Subcutaneous adipose tissue (tissue), 4 donors: ENCODE results near the gene SELENOO. TPM values are rescaled to one million over a fixed set of nuclear protein-coding genes. Genes with fewer than 3 reads are reported as not detected.

Experiments
- CTCF ChIP-seq: fragments of 450-650 bp; IDR thresholded peaks from one replicate; pipeline ENCODE4 v1.5.1; 2016; ENCODE audit warnings: low read depth, mild to moderate bottlenecking, control low read depth, antibody characterized with exemption, moderate library complexity
- total RNA-seq, 4 donors: library from RNA; depleted of rRNA; stranded (reverse); fragments of >200 nt; gene quantifications; one replicate each; pipeline ENCODE4 v1.1.0, GENCODE V29; 2016

Gene SELENOO
- total RNA-seq, 4 donors from 2014 or later: 13.2 to 36.5 (median 18.9) TPM

DNA sequence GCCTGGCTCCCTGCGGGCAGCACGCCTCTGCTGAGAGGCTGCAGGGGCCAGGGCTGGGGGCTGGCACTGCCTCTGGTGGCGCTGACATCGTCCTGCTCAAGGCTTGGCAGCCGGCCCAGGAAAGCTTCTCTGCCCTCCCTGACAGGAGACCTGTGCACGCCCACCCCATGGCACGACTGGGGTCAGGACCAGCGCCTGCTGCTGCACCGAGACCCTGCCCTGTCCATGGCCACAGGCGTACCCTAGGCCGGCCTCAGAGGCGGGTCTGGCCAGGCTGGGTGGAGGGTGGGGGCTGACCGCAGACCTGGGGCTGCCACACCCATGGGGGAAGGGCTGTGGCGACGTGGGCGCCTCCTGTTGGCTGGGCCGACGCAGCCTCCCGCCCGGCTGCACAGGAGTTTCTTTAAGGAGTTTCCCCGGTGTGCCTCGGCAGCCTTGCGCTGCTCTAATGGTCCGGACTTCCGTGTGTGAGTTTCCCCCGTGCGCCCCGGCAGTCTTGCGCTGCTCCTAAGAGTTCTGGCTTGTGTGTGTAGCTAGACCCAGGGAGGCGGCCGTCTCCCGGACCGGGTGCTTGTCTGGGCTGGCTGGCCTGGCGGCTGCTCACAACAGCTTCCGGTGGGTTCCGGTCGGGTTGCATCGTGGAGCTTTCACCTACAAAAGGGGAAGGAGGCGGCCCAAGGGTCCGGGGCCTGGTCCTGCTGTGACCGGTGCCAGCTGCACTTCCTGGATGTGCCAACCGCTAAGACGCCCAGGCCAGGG is 10.4 kb upstream of the SELENOO start:
- TF ChIP-seq CTCF: no peak

GRCh38 chr22:50190941-50191741 is 9.7 kb upstream of the SELENOO start:
- TF ChIP-seq CTCF: no peak

DNA sequence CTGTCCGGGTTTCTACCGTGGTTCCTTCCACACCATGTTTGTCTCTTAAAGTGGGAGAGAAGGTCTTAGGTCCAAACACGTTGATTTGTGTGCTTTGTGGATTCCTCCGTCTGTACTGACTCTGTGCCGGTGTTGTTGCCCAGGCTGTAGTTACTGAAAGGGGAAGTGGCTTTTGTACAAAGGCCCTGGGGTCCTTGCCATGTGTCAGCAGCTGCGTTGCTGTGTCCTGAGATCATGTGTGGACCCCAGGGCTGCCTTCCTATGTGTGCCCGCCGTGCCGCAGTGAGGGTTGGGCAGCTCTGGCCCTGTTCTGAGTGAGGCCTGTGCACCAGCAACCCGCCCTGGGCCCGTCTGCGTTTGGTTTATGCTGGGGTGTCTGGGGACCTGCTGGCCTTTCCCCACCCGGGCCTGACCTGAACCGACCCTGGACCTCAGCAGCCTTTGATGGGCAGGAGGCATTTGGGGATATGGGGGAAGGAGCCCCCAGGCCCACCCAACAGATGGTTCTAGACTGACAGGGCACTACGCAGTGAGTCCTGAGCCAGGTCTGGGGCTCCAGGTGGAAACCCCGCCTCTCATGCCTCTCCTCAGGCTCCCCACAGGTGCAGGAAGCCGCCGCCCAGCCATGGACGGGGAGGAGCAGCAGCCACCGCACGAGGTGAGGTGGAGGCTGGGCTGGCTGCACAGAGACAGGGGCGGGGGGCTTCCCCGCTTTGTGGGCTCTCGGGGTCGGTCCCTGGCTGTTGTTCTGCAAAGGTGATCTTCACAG is 8.2 kb upstream of the SELENOO start:
- no peak for TF ChIP-seq CTCF

DNA sequence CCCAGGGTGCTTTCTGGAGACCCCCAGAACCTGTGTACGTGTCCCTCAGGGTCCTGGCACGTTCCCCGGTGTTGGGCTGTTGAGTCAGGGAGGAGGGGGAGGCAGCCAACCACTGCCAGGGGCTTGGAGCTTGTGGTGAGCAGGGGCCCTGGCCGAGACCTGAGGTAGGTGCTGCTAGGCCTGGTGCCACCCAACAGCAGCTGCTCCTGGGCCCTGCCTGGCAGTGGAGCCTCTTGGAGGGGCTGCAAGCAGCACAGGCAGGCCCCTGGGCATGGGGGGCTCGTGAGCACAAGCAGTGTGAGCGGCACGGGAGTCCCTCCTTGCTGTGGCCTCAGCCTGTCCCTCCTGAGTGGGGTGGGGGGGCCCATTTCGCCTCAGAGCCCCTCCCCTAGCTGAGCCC is 7.2 kb upstream of the SELENOO start:
- TF ChIP-seq CTCF: no peak

GRCh38 chr22:50194037-50194805 is 6.6 kb upstream of the SELENOO start:
- no peak for TF ChIP-seq CTCF

GRCh38 chr22:50196256-50196655 is 4.6 kb upstream of the SELENOO start:
- TF ChIP-seq CTCF: no peak
